NB4 (cell line): ENCODE measurements around the gene C1QTNF8.

Experiments used
- POLR2A ChIP-seq: IDR thresholded peaks from 2 replicates; pipeline ENCODE4 v1.6.1; 2011; ENCODE audit warnings: mild to moderate bottlenecking; ENCODE audit not compliant: insufficient read length; ENCODE audit errors: extremely low read depth
- TF ChIP-seq, protein P1 (sequence below): IDR thresholded peaks from one replicate; pipeline ENCODE4 v1.5.1; 2012; ENCODE audit warnings: low read depth, low read length
- TF ChIP-seq, protein P2 (sequence below): IDR thresholded peaks from 2 replicates; pipeline ENCODE4 v1.6.1; 2011; ENCODE audit warnings: low read depth, low read length

DNA sequence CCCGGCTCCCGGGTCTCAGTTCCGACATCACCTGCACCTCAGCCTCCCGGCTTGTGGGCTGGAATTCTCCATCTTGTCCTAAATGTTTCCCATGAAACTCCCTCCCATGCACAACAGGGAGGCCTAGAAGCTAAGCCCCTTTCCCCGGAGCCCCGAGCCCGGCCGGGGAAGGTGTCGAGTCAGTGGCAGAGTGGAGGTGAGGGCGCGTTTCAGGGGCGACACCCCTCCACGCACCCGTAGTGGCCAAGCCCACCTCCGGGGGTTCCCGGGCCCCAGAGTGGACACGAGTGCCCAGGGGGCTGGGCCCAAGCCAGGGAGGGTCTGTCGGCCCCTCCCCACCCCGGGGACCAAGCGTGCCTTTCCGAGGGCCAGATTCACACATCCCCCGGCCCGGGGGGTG, 25.0 kb upstream of the C1QTNF8 start:
- no peak for TF ChIP-seq POLR2A
- TF ChIP-seq, protein P1, sequence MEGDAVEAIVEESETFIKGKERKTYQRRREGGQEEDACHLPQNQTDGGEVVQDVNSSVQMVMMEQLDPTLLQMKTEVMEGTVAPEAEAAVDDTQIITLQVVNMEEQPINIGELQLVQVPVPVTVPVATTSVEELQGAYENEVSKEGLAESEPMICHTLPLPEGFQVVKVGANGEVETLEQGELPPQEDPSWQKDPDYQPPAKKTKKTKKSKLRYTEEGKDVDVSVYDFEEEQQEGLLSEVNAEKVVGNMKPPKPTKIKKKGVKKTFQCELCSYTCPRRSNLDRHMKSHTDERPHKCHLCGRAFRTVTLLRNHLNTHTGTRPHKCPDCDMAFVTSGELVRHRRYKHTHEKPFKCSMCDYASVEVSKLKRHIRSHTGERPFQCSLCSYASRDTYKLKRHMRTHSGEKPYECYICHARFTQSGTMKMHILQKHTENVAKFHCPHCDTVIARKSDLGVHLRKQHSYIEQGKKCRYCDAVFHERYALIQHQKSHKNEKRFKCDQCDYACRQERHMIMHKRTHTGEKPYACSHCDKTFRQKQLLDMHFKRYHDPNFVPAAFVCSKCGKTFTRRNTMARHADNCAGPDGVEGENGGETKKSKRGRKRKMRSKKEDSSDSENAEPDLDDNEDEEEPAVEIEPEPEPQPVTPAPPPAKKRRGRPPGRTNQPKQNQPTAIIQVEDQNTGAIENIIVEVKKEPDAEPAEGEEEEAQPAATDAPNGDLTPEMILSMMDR = no peak
- TF ChIP-seq, protein P2, sequence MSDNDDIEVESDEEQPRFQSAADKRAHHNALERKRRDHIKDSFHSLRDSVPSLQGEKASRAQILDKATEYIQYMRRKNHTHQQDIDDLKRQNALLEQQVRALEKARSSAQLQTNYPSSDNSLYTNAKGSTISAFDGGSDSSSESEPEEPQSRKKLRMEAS = no peak
